ENCODE measurements around the gene SMC3. TPM values are rescaled to one million over a fixed set of nuclear protein-coding genes. Genes with fewer than 3 reads are reported as not detected.
"Not testable (repeated sequence)": the region's sequence is repeated elsewhere in the genome, so short reads cannot be mapped to it uniquely, and the experiment has no call there.

Gene SMC3
- total RNA-seq, 4 donors from 2014 or later: 27.7 to 50.2 (median 39.5) TPM

- no peak overlapping the region for H3K4me3 ChIP-seq
- H3K27me3 ChIP-seq: no peaks in the 10 kb centered on the region
- no peak overlapping the region for H3K27ac ChIP-seq (replicated peaks in 1 of 4)
- DNase-seq (ENCODE audit: extremely low spot score): no peak
- no peaks in the 10 kb centered on the region for H3K36me3 ChIP-seq
- intact Hi-C loops (cut with DNase I): no loop called here
- no peaks in the 10 kb centered on the region for H3K4me1 ChIP-seq
- 94% methylated on average over 2 of the region's 2 CpGs for WGBS
- no peak for TF ChIP-seq EP300 (IDR thresholded peaks at IDR 0.05)
- TF ChIP-seq CTCF (IDR thresholded peaks at IDR 0.05): no peak
- TF ChIP-seq POLR2A (IDR thresholded peaks at IDR 0.05; ENCODE audit: low read depth): no peak
- no peak for TF ChIP-seq POLR2AphosphoS5 (IDR thresholded peaks at IDR 0.05)
- H3K9me3 ChIP-seq: no peaks in the 10 kb centered on the region
Measured at GRCh38 chr10:110620398-110620719, 52.9 kb downstream of the SMC3 start.

GRCh38 chr10:110623316-110623715, 55.8 kb downstream of the SMC3 start:
- H3K4me1 ChIP-seq; H3K27me3 ChIP-seq; H3K4me3 ChIP-seq; H3K27ac ChIP-seq (replicated peaks in 1 of 4); DNase-seq (ENCODE audit: extremely low spot score); H3K36me3 ChIP-seq; H3K9me3 ChIP-seq; intact Hi-C loops (cut with DNase I): not testable (repeated sequence)
- 95% methylated on average over 4 of the region's 4 CpGs for WGBS

DNA sequence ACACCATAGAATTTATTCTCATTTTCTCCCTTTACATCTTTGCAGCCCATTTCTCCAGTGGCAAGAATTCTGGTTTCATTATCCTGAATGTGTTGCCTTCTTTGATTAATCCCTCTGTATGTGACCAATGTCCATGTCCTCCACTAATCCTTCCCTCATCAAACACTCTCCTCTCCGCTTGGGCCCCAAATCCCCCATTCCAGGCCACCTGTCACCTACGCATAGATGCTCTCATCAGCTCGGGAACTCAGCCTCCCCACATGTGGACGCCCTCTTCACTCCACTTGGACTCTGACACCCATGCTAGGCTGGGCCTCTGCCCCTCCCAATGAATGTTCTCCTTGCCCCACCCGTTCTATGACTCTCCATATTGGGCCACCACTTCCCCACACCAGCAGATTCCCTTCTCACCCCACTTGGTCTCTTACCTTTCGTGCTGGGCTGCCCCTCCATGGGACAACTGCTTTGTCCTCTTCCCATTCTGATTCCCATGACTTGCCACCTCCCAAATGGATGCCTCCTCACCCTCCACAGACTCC, 57.9 kb downstream of the SMC3 start:
- intact Hi-C loops (cut with DNase I): no loop called here
- H3K27me3 ChIP-seq: no peaks in the 10 kb centered on the region
- H3K9me3 ChIP-seq: no peaks in the 10 kb centered on the region
- no peak overlapping the region for H3K27ac ChIP-seq (replicated peaks in 1 of 4)
- no peaks in the 10 kb centered on the region for H3K36me3 ChIP-seq
- peaks cover 10 to 18% (median 15%) of the 10 kb centered on the region in 4 donors for H3K4me1 ChIP-seq
- no peak for TF ChIP-seq CTCF (IDR thresholded peaks at IDR 0.05)
- no peak overlapping the region for H3K4me3 ChIP-seq
- no peak for DNase-seq (ENCODE audit: extremely low spot score)
- WGBS: 92% methylated on average over 6 of the region's 6 CpGs

- no peak overlapping the region for H3K27ac ChIP-seq (replicated peaks in 1 of 4)
- no peak overlapping the region for H3K4me3 ChIP-seq
- 96% methylated on average over 5 of the region's 5 CpGs for WGBS
- no peak for TF ChIP-seq EP300 (IDR thresholded peaks at IDR 0.05)
- intact Hi-C loops (cut with DNase I): no loop called here
- H3K9me3 ChIP-seq: no peaks in the 10 kb centered on the region
- H3K27me3 ChIP-seq: no peaks in the 10 kb centered on the region
- peak; percentile 85 for DNase-seq (ENCODE audit: extremely low spot score)
- H3K4me1 ChIP-seq: peaks cover 10 to 20% (median 19%) of the 10 kb centered on the region in 4 donors
- no peaks in the 10 kb centered on the region for H3K36me3 ChIP-seq
Measured at GRCh38 chr10:110625951-110626855, 58.7 kb downstream of the SMC3 start.

- intact Hi-C loops (cut with DNase I): no loop called here
- H3K27ac ChIP-seq (replicated peaks in 1 of 4): no peak overlapping the region
- H3K9me3 ChIP-seq: no peaks in the 10 kb centered on the region
- TF ChIP-seq CTCF (IDR thresholded peaks at IDR 0.05): no peak
- no peak for TF ChIP-seq POLR2A (IDR thresholded peaks at IDR 0.05; ENCODE audit: low read depth)
- TF ChIP-seq EP300 (IDR thresholded peaks at IDR 0.05): no peak
- no peak for TF ChIP-seq POLR2AphosphoS5 (IDR thresholded peaks at IDR 0.05)
- no peak for DNase-seq (ENCODE audit: extremely low spot score)
- H3K36me3 ChIP-seq: no peaks in the 10 kb centered on the region
- no peaks in the 10 kb centered on the region for H3K27me3 ChIP-seq
- H3K4me3 ChIP-seq: no peak overlapping the region
- peaks cover 10 to 20% (median 19%) of the 10 kb centered on the region in 4 donors for H3K4me1 ChIP-seq
Measured at GRCh38 chr10:110628161-110628560, 60.7 kb downstream of the SMC3 start.
